ENCODE results near the gene DGKD. TPM values are rescaled to one million over a fixed set of nuclear protein-coding genes. Genes with fewer than 3 reads are reported as not detected.

Gene DGKD
- total RNA-seq, 1 experiment from 2014 or later = 52.0 TPM

DNA sequence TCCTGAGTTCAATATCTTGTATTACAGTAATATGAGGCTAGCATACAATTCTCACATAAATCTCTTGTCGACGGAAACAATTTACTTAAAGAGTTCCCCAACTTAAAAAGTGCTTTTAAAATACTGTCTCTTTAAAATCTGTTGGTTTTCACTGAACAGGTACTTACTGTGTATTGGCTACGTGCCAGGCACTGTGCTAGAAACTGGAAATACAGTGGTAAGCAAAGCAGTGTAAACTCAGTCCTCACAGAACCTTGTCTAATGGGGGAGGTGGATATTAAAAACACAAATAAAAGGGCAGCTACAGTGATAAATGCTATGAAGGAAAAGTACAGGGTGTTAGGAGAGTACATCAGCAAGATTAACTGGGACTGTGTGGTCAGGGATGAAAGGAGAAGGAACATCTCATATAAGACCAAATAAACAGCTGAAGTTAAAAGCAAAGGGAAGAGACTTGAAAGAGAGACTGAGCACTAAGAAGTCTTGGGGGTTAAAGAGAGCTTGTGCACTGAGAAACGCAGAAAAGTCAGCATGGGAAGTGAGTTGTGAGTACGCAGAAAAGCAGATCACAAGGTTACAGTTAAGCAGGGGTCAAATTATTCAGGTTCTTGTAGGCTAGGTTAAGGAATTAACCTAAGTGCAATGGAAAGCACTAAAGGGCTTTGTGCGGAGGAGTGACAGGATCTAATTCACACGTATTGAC lies 159.8 kb downstream of the DGKD start:
- Histone ChIP-seq H3K4me3 (replicated peaks in 1 of 2; ENCODE audit: low read depth in 1 of 2, low read length in 2 of 2) (no peak overlapping the region), H3K4me1 (ENCODE audit: control insufficient read depth in 1 of 2, insufficient read depth in 2 of 2, low read length in 2 of 2) (no peaks in the 10 kb centered on the region), H3K36me3 (ENCODE audit: control insufficient read depth in 1 of 2, insufficient read depth in 2 of 2, low read length in 2 of 2) (0 out of 4 replicates have a peak, but pooled peaks cover 0 to 6% of the 10 kb centered on the region in 2 experiments), H4K20me1 (ENCODE audit: insufficient read depth) (no peaks in the 10 kb centered on the region), H2AFZ (ENCODE audit: low read depth, low read length, poor library complexity, severe bottlenecking) (no peak overlapping the region), H3K9me2 (ENCODE audit: insufficient read depth) (no peaks in the 10 kb centered on the region), H3K9me3 (ENCODE audit: control insufficient read depth in 1 of 2, insufficient read depth in 1 of 2, low read depth in 1 of 2, low read length in 2 of 2) (no peaks in the 10 kb centered on the region), H3K4me2 (ENCODE audit: low read length) (no peak overlapping the region), H3K9ac (ENCODE audit: low read length) (no peak overlapping the region), H3K27ac (ENCODE audit: low read depth, low read length) (no peak overlapping the region), H3K27me3 (ENCODE audit: insufficient read depth, low read length) (no peaks in the 10 kb centered on the region), H3K79me2 (ENCODE audit: insufficient read depth, low read length) (no peaks in the 10 kb centered on the region)
- BruUV-seq (replicated peaks) = no TSS peak
- ChIA-PET CTCF (no interaction called here), RAD21 (ENCODE audit: low non-redundant PET in 1 of 2, low total read pairs in 2 of 2, uncharacterized antibody in 2 of 2, unreplicated experiment in 2 of 2) (no interaction called here), POLR2A (no interaction called here)
- TF ChIP-seq ZNF274 (IDR thresholded peaks at IDR 0.05; ENCODE audit: low read depth, low read length) (no peak), POLR2AphosphoS5 (IDR thresholded peaks at IDR 0.05; ENCODE audit: low read depth, low read length) (no peak), SIN3A (IDR thresholded peaks at IDR 0.05; ENCODE audit: low read depth) (no peak), SP1 (IDR thresholded peaks at IDR 0.05; ENCODE audit: low read depth) (no peak)
- TF ChIP-seq, protein P1, sequence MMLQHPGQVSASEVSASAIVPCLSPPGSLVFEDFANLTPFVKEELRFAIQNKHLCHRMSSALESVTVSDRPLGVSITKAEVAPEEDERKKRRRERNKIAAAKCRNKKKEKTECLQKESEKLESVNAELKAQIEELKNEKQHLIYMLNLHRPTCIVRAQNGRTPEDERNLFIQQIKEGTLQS (IDR thresholded peaks at IDR 0.05) = no peak
- DNase-seq (ENCODE audit: low read depth, low spot score) (no peak), ATAC-seq (no peak)
- intact Hi-C loops (cut with micrococcal nuclease) = no loop called here

DNA sequence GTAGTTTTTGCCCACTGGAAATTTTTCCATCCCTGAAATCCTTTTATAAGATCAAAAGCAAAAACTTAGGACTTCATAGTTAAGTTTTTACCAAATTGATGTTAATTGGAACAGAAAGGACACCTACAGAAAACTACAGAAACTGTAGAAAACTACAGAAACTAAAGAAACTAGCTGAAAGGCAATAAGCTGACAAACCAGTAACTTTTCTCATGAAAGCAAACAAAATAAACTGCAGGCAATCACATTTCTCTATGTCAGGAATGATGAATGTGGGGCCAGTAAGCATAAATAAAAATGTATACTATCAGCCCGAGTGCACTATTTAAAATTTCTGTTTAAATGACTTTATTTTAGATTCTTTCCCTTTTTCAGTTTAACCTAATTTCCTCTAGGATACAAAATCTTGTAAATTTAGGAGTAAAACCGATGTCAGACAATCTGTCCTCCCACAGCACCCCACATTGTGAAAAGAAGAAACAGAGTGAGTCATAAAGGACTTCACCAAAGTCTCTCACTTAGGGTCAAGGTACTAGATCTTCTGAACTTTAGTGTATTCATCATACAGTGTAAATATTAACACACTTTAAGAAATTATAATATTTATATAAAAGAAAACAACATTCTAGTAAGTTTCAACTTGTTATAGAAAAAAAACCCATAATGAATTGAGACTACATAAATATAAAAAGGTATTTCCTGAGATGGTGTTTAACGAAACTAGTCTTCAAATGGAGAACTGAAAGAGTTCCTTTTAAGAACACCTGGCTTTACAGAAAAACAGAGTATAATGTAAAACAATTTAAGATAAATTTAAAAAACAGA lies 165.7 kb downstream of the DGKD start:
- no peak for TF ChIP-seq FOSL1 (IDR thresholded peaks at IDR 0.05; ENCODE audit: low read depth)
- Histone ChIP-seq H3K36me3 (ENCODE audit: control insufficient read depth in 1 of 2, insufficient read depth in 2 of 2, low read length in 2 of 2) (0 out of 4 replicates have a peak, but pooled peaks cover 2 to 6% of the 10 kb centered on the region in 2 experiments), H3K9me2 (ENCODE audit: insufficient read depth) (no peaks in the 10 kb centered on the region), H3K9me3 (ENCODE audit: control insufficient read depth in 1 of 2, insufficient read depth in 1 of 2, low read depth in 1 of 2, low read length in 2 of 2) (no peaks in the 10 kb centered on the region), H3K4me3 (replicated peaks in 1 of 2; ENCODE audit: low read depth in 1 of 2, low read length in 2 of 2) (no peak overlapping the region), H3K4me2 (ENCODE audit: low read length) (no peak overlapping the region), H4K20me1 (ENCODE audit: insufficient read depth) (no peaks in the 10 kb centered on the region), H3K9ac (ENCODE audit: low read length) (no peak overlapping the region), H3K4me1 (ENCODE audit: control insufficient read depth in 1 of 2, insufficient read depth in 2 of 2, low read length in 2 of 2) (no peaks in the 10 kb centered on the region), H3K27ac (ENCODE audit: low read depth, low read length) (no peak overlapping the region), H2AFZ (ENCODE audit: low read depth, low read length, poor library complexity, severe bottlenecking) (no peak overlapping the region), H3K79me2 (ENCODE audit: insufficient read depth, low read length) (no peaks in the 10 kb centered on the region), H3K27me3 (ENCODE audit: insufficient read depth, low read length) (no peaks in the 10 kb centered on the region)
- no peak for DNase-seq (ENCODE audit: low read depth, low spot score)
- no peak for ATAC-seq
- no TSS peak for BruUV-seq (replicated peaks)
- intact Hi-C loops (cut with micrococcal nuclease) = no loop called here
- ChIA-PET RAD21 (ENCODE audit: low non-redundant PET in 1 of 2, low total read pairs in 2 of 2, uncharacterized antibody in 2 of 2, unreplicated experiment in 2 of 2) (no interaction called here), POLR2A (no interaction called here), CTCF (interaction anchor here (1.0 kb wide), 1 partner anchor 191 kb away, joined by 3 read pairs; no protein-coding TSS in a partner anchor)

Other genes with a start within 250 kb of the DGKD start
- 43.4 TPM for gene ATG16L1, start 102.8 kb upstream of the DGKD start, total RNA-seq (2021; ENCODE audit: unreplicated experiment)
- gene SAG, start 46.7 kb upstream of the DGKD start, total RNA-seq (2021; ENCODE audit: unreplicated experiment) = not detected
- gene USP40, start 212.3 kb downstream of the DGKD start, total RNA-seq (2021; ENCODE audit: unreplicated experiment) = 34.9 TPM